NCI-H146 treated with DMSO at 0.1 percent for 48 hours (cell line): Measurements from ENCODE around the gene COL15A1.

Source experiments
- DNase-seq: peaks from one replicate; lab custom pipeline; 2025; ENCODE audit not compliant: unreplicated experiment; lab: John Stamatoyannopoulos, UW

The COL15A1 gene

GRCh38 chr9:99052815-99053715 lies 109.4 kb downstream of the COL15A1 start:
- DNase-seq = no peak

DNA sequence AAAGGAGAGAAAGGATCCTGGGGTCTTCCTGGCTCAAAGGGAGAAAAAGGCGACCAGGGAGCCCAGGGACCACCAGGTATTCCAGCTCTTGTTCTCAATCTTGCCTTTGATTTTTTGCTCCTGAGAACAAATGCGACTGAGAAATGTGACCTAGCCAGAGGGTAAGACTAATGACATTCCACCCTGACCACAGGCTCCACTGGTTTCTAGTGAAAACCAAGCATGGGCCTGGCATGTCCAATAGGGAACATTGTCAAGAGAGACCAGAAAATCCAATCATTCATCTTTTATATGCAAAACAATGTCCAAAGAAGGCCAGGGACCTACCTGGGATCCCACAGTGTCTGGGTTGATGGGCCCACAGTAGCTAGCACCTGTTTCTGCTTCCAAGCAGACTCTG lies 110.9 kb downstream of the COL15A1 start:
- DNase-seq = no peak

- no peak for DNase-seq
Observed at GRCh38 chr9:99055384-99055783, 111.7 kb downstream of the COL15A1 start.

DNA sequence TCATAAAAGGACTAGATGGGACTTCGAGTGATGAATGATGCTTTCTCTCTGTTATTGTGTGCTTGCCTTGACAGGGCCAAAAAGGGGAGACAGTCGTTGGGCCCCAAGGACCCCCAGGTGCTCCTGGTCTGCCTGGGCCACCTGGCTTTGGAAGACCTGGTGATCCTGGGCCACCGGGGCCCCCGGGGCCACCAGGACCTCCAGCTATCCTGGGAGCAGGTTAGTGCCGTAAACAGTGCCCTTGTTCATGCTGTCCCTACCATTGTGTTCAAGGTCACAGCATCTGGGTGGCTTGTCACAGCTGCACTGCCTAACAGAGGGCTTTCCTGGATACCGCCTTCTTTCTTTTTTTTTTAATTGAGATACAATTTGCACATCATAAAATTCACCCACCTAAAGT lies 112.5 kb downstream of the COL15A1 start:
- DNase-seq = no peak

- DNase-seq = no peak
Observed at GRCh38 chr9:99056886-99057664, 113.4 kb downstream of the COL15A1 start.

GRCh38 chr9:99057665-99058625 lies 114.2 kb downstream of the COL15A1 start:
- DNase-seq = no peak

DNA sequence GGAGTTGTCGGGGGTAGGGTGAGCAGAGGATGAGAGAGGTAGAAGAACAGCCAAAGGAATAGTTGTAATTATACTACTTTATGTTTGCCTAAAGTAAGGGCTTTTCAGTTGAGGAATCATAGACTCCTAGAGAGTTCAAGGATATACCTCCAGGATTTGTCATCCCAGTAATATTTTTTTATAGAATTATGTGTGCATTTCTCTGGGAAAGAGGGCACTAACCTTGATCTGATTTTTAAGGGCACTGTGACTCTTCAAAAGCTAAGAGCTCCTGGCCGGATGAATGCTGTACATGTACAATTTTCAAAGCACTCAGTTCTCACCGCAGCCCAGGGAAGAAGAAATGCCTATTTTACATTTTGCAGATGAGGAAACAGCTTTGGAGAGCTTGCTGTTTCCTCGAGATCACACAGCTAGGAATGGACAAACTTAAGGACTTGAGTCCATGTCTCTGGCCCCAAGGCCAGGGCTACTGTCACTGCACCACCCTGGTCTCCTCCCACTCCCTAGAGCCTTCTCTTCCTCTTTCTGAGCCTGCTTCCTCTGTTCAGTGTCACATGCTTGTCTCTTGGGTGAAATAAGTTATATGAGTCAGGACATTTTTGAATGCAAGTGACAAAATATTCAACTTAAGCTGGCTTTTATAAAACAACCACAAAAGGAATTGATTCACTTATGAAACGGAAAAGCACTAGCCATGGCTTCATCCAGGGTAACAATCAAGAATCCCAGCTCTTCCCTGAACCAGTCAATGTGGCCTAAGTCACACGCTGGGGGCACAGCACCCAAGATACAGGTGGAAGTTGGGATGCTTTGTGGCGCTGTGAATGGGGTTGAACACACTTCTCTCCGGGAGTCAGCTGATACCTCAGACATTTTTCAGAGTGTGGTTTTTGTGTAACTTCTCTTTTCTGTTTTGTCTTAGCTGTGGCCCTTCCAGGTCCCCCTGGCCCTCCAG lies 115.5 kb downstream of the COL15A1 start:
- DNase-seq = no peak

DNA sequence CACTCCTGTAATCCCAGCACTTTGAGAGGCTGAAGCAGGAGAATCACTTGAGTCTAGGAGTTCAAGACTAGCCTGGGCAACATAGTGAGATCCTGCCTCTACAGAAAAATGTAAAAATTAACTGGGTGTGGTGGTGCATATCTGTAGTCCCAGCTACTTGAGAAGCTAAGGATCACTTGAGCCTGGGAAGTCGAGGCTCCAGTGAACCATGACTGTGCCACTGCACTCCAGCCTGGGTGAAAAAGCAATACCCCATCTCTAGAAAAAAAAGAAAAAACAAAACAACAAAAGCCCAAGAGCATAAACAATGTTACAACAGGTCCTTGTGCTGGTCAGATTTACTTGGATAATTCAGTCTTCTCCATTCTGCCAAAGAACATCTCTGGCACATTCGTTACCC lies 116.9 kb downstream of the COL15A1 start:
- DNase-seq = no peak

DNA sequence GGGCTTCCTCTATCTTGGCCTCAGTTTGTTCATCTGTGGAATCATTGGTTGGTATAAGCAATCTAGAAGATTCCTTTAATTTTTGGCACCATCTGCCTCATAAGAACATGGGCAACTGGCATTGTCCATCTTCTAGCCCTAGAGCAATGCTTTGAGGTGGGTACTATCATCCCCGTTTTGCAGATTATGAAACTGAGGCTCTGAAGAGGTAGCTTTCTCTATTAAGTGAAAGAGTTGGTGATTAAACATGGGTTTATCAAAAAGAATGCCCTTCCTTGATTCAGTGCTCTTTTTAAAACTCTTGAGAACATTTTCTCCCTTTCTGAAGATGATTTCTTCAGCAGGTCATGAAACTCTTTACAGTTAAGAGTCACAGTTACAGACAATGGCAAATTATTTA lies 118.8 kb downstream of the COL15A1 start:
- DNase-seq = no peak

DNA sequence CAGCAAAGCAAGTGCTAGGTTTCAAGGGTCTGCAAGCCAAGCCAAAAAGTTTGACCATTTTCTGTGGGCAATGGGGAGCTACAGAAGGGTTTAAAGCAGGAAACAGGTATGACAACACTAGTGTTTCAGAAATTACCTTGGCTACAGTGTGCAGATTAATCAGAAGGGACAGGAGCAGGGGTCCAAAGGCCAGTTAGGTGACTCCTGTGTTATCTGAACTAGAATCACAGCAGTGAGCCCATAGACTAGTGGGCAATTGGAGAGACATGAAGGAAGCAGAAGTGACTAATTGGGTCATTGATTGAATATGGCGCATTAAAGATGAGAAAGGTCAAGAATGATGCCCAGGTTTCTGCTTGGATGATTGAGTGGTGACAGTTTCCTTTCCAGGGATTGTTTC lies 119.8 kb downstream of the COL15A1 start:
- DNase-seq = no peak

DNA sequence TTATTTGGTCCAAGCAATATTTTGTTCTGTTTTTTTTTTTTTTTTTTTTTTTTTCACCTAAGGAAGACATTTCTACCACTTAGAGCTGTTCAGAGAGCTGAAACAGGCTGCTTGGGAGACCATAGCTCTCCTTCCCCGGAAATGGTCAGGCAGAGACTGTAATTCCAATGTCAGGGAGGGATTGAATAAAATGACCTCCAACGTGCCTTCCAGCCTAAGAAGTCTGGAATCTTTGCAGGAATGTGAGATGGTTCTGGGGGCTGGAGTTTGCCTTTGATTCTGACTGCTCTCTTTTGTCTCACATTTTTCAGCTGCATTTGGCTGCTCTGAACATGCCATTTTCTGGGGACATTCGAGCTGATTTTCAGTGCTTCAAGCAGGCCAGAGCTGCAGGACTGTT lies 122.9 kb downstream of the COL15A1 start:
- no peak for DNase-seq

- DNase-seq = no peak
Observed at GRCh38 chr9:99069075-99069474, 125.4 kb downstream of the COL15A1 start.

GRCh38 chr9:99069546-99069945 lies 125.8 kb downstream of the COL15A1 start:
- no peak for DNase-seq

GRCh38 chr9:99070681-99071080 lies 127.0 kb downstream of the COL15A1 start:
- no peak for DNase-seq

DNA sequence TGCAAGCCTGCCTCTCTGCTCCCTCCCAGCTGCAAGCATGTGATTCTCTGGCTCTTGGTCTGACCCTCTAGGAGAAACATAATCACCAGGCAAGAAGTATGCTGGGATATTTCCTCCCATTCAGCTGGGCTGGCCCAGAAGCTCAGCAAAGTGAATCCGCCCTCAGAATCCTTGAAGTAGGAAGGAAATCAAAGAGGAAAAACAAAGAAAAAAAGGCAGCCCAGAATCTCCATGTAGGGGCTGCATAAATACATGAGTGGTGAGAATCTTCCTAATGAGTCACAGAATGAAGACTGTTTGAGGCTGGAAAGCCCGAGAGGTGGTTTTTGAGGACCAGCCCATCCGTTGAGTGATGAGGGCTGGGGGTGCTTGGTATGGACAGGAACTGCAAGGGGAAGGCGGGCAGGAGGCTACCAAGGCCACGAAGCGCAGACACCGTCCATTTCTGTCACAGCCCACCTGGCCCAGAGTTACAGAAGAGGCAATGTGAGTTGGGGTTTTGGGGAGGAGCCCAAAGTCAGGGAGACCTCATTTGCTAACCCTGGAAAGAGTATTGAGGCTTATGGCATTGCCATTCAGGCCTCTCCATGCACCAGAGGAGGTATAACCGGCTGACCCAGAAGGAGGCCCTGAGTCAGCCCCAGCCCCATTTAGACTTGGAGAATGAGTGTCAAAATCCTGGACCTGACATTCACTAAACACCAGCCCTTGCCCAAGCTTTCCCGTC lies 127.8 kb downstream of the COL15A1 start:
- no peak for DNase-seq

GRCh38 chr9:99072040-99072394 lies 128.3 kb downstream of the COL15A1 start:
- DNase-seq = no peak

GRCh38 chr9:99073347-99073746 lies 129.6 kb downstream of the COL15A1 start:
- DNase-seq = no peak

GRCh38 chr9:99073985-99074901 lies 130.5 kb downstream of the COL15A1 start:
- DNase-seq = no peak
